GM12878 (cell line): ENCODE data around the gene ARID5B. TPM values are rescaled to one million over a fixed set of nuclear protein-coding genes. Genes with fewer than 3 reads are reported as not detected.

Experiments used
- ATAC-seq: fragments of 200-7000 bp; cut with Tn5 transposase; 3 replicates; pipeline ENCODE4 v1.9.1; 2020; ENCODE audit warnings: mild to moderate bottlenecking, moderate library complexity
- BruUV-seq: library from RNA; stranded (reverse); fragments of 400-500 nt; replicated peaks from 2 replicates; lab custom pipeline; 2021; lab: Mats Ljungman, UMichigan
- CTCF ChIA-PET: fragments of 300-600 bp; sonication (Branson Sonifier 250); formaldehyde crosslinking; extraction: SDS; loops from one replicate; lab custom pipeline; 2021; ENCODE audit warnings: inconsistent platforms; lab: Yijun Ruan, JAX
- POLR2A ChIA-PET: fragments of 350-600 bp; formaldehyde crosslinking; extraction: SDS; loops from one replicate; lab custom pipeline; 2021; ENCODE audit warnings: inconsistent platforms; lab: Charles Lee
- RAD21 ChIA-PET: fragments of 300-600 bp; sonication (Branson Sonifier 250); formaldehyde crosslinking; loops from one replicate; lab custom pipeline; 2023; ENCODE audit warnings: antibody characterized with exemption; ENCODE audit not compliant: unreplicated experiment; lab: Charles Lee
- SMC1A ChIA-PET: fragments of 300-600 bp; sonication (Branson Sonifier 250); formaldehyde crosslinking; loops from one replicate; lab custom pipeline; 2023; ENCODE audit not compliant: unreplicated experiment, uncharacterized antibody; lab: Charles Lee
- DNase-seq: peaks from one replicate; pipeline ENCODE4 v3.0.0-alpha.2; 2011; ENCODE audit warnings: low read depth, low spot score
- FAIRE-seq: peaks from 3 replicates; lab custom pipeline; 2011; peaks lifted over from hg19 to GRCh38; lab: Jason Lieb, UNC
- H2AFZ ChIP-seq: 2 replicates; pipeline ENCODE4 v1.6.0; 2011; ENCODE audit warnings: low read depth, low read length, control low read depth; ENCODE audit not compliant: control insufficient read depth
- H3K27ac ChIP-seq: 2 replicates; pipeline ENCODE4 v1.5.1; 2011; ENCODE audit warnings: control low read depth; ENCODE audit not compliant: control insufficient read depth, insufficient read depth
- H3K27me3 ChIP-seq, 2 experiments: replicated peaks in 1 of 2; 2 replicates each; pipeline versions ENCODE4 v1.6.0 to v1.6.1; 2011; ENCODE audit warnings: low read length in 1 of 2; ENCODE audit not compliant: control insufficient read depth in 2 of 2, insufficient read depth in 2 of 2
- H3K36me3 ChIP-seq, 2 experiments: 2 replicates each; pipeline ENCODE4 v1.5.1; 2011; ENCODE audit warnings: low read length in 1 of 2; ENCODE audit not compliant: control insufficient read depth in 2 of 2, insufficient read depth in 2 of 2
- H3K4me1 ChIP-seq: 2 replicates; pipeline ENCODE4 v1.6.1; 2011; ENCODE audit warnings: mild to moderate bottlenecking, low read length, moderate library complexity, mixed read lengths; ENCODE audit not compliant: control insufficient read depth, insufficient read depth
- H3K4me2 ChIP-seq: 2 replicates; pipeline ENCODE4 v1.6.0; 2011; ENCODE audit warnings: control low read depth; ENCODE audit not compliant: control insufficient read depth, insufficient read depth
- H3K4me3 ChIP-seq: fragments of 200-600 bp; sonication (generic); 2 replicates; pipeline ENCODE4 v1.5.1; 2016
- H3K79me2 ChIP-seq: 2 replicates; pipeline ENCODE4 v1.6.0; 2011; ENCODE audit warnings: low read length; ENCODE audit not compliant: control insufficient read depth, insufficient read depth
- H3K9ac ChIP-seq: 2 replicates; pipeline ENCODE4 v1.8.0; 2011; ENCODE audit warnings: low read length, control low read depth, mixed read lengths; ENCODE audit not compliant: control insufficient read depth, insufficient read depth
- H3K9me3 ChIP-seq: replicated peaks from 3 replicates; pipeline ENCODE4 v1.5.1; 2011; ENCODE audit warnings: mild to moderate bottlenecking, low read length; ENCODE audit not compliant: control insufficient read depth, insufficient read depth
- H4K20me1 ChIP-seq: 2 replicates; pipeline ENCODE4 v1.6.0; 2011; ENCODE audit not compliant: control insufficient read depth, insufficient read depth
- ASH2L ChIP-seq: fragments of 300-600, 200-600 bp; sonication (generic); IDR thresholded peaks from 2 replicates; pipeline ENCODE4 v1.6.1; 2017; ENCODE audit warnings: low read depth, mild to moderate bottlenecking, borderline replicate concordance
- BCL3 ChIP-seq: IDR thresholded peaks from 2 replicates; pipeline ENCODE4 v1.6.1; 2011; ENCODE audit warnings: borderline replicate concordance, low read depth, mild to moderate bottlenecking, moderate library complexity, low read length; ENCODE audit not compliant: insufficient read depth, poor library complexity, severe bottlenecking
- HCFC1 ChIP-seq: fragments of 150-350 bp; IDR thresholded peaks from 2 replicates; pipeline ENCODE4 v1.6.1; 2014; ENCODE audit warnings: low read length
- NRF1 ChIP-seq: conservative IDR thresholded peaks from 2 replicates; pipeline ENCODE4 v1.6.1; 2011; ENCODE audit warnings: mild to moderate bottlenecking, low read depth, low read length, improper control_type of control experiment
- POU2F2 ChIP-seq: IDR thresholded peaks from 3 replicates; pipeline ENCODE4 v1.6.1; 2011; ENCODE audit warnings: low read depth, mild to moderate bottlenecking, low read length, borderline replicate concordance
- SIX5 ChIP-seq: IDR thresholded peaks from 2 replicates; pipeline ENCODE4 v1.6.1; 2011; ENCODE audit warnings: mild to moderate bottlenecking, low read depth, low read length, moderate library complexity; ENCODE audit not compliant: severe bottlenecking
- ZBTB4 ChIP-seq: fragments of 450-650 bp; formaldehyde crosslinking; IDR thresholded peaks from 2 replicates; pipeline ENCODE4 v1.4.0; 2022; ENCODE audit warnings: mild to moderate bottlenecking, moderate library complexity
- WGBS: methylation state at CpG from one replicate; pipeline ENCODE4 v1.1.6; 2016; ENCODE audit warnings: low lambda C conversion rate; ENCODE audit not compliant: insufficient replicate concordance, insufficient coverage; ENCODE audit errors: missing lambda C conversion rate; 5-methylcytosine and 5-hydroxymethylcytosine counted together
- in situ Hi-C: fragments of 300-500 bp; cut with MboI; formaldehyde crosslinking; loops from 9 replicates; pipeline ENCODE4 v1.14.3; 2018; ENCODE audit warnings: mixed read lengths
- intact Hi-C: fragments of 100-400 bp; cut with micrococcal nuclease; formaldehyde crosslinking; loops from one replicate; pipeline ENCODE4 v1.14.2; 2022; ENCODE audit not compliant: unreplicated experiment
- polyA plus RNA-seq, 11 experiments: library from polyadenylated mRNA; depleted of rRNA in 4 of 11; unstranded in 6 of 11; stranded (reverse) in 5 of 11; fragments of >200 nt; fragmentation: Nextera tagmentation in 4 of 11; fragmentation: Illumina TruSeq in 1 of 11; extraction: Ambion mirVana in 4 of 11; extraction: Trizol in 1 of 11; gene quantifications; 1 replicate in 1 of 11; 2 replicates in 10 of 11; pipeline versions ENCODE4 v1.2.1 to v1.2.3, GENCODE V29; 2011 to 2016; ENCODE audit warnings: inconsistent platforms in 2 of 11, missing spikeins in 2 of 11, low read depth in 1 of 11
- total RNA-seq, 4 experiments: library from RNA; depleted of rRNA in 3 of 4; stranded (reverse); fragments of >200 nt in 3 of 4; fragmentation: Illumina TruSeq in 1 of 4; extraction: Trizol in 1 of 4; gene quantifications; 2 replicates each; pipeline versions ENCODE4 v1.2.1 to v1.2.3, GENCODE V29; 2013 to 2021
- TF ChIP-seq, protein P1 (sequence below): IDR thresholded peaks from 2 replicates; pipeline ENCODE4 v1.6.1; 2011; ENCODE audit warnings: borderline replicate concordance, low read depth, mild to moderate bottlenecking, moderate library complexity, mixed read lengths, low read length; ENCODE audit not compliant: insufficient read depth; ENCODE audit errors: extremely low read length

The ARID5B gene
- total and polyA plus RNA-seq, 10 of the 15 experiments (the other 5 are each of a cell fraction or from before 2014, with no cell fraction given), result 2.7 to 8.5 (median 6.1) TPM

DNA sequence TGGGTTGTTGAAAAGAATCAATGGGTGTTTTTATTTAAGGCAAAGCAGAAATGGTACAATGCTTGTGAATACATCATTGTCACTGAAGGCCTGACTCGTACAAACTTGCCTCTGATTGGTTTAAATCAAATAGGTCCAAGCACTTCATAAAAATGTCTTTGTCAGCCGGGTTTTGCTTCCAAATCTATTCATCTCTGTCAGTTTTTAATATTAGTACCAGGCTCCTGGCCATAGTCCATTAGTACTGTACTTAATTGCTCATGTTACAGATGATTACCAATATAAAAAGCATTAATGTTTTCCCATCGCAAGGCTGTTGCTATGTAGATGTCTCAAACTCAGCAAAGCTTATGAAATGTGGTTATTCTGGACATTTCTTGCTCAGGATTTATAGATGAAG lies 171.9 kb downstream of the ARID5B start:
- H3K4me3 ChIP-seq, result no peak overlapping the region
- H3K9ac ChIP-seq, result no peak overlapping the region
- no peaks in the 10 kb centered on the region for H3K27me3 ChIP-seq
- POLR2A ChIA-PET, result no interaction called here
- no peak overlapping the region for H3K27ac ChIP-seq
- H3K79me2 ChIP-seq, result no peaks in the 10 kb centered on the region
- no peak overlapping the region for H2AFZ ChIP-seq
- no peak overlapping the region for H3K4me2 ChIP-seq
- no peaks in the 10 kb centered on the region for H4K20me1 ChIP-seq
- in situ Hi-C loops (no loop called here), intact Hi-C loops (no loop called here)
- DNase-seq, result no peak
- CTCF ChIA-PET, result interaction anchor here (0.8 to 2.5 kb wide), 3 partner anchors 34 to 85 kb away, joined by 3 to 9 read pairs (median 6); no protein-coding TSS in a partner anchor
- TF ChIP-seq POU2F2 (no peak), BCL3 (peak; percentile 42)
- no TSS peak for BruUV-seq
- peaks cover 3% of the 10 kb centered on the region; the same call in 1 of the 2 replicates for H3K4me1 ChIP-seq
- no peak for FAIRE-seq
- no peak for ATAC-seq
- 90% methylated on average over 3 of the region's 3 CpGs for WGBS
- peaks cover 0 to 35% of the 10 kb centered on the region in 2 experiments; a peak in 3 of 4 replicates for H3K36me3 ChIP-seq
- SMC1A ChIA-PET, result interaction anchor here (0.7 kb wide), 1 partner anchor 10 kb away, joined by 3 read pairs; no protein-coding TSS in a partner anchor
- no peaks in the 10 kb centered on the region for H3K9me3 ChIP-seq
- RAD21 ChIA-PET, result no interaction called here

DNA sequence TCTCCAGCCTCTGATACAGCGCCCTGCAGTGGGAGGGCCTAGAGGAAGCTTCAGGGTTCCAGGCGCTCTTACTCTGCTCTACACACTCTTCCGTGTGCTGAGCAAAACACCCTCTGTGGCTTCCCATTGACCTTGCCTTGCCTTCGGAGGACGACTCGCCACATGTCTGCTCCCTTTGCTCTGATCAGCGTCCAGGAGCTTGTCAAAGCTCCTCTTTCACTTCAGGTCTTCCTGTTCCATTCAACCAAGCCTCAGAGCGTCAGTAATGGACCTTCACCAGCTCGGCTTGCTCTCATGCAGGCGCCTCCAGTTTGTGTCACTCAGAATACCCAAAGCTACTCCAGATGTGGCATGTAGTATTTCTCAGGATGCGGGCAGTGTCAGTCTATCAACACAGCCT lies 173.9 kb downstream of the ARID5B start:
- ChIA-PET CTCF (interaction anchor here (1.2 kb wide), 1 partner anchor 170 kb away, joined by 4 read pairs; no protein-coding TSS in a partner anchor), RAD21 (no interaction called here), POLR2A (no interaction called here), SMC1A (interaction anchor here (1.3 to 2.2 kb wide), 2 partner anchors 25 to 37 kb away, joined by 4 to 6 read pairs; no protein-coding TSS in a partner anchor)
- ATAC-seq, result no peak
- in situ Hi-C loops, result no loop called here
- Histone ChIP-seq H3K36me3 (peaks cover 0 to 23% of the 10 kb centered on the region in 2 experiments; a peak in 3 of 4 replicates), H3K4me1 (peaks cover 19% of the 10 kb centered on the region), H3K27ac (no peak overlapping the region), H3K4me3 (no peak overlapping the region), H2AFZ (no peak overlapping the region), H3K4me2 (no peak overlapping the region), H3K9me3 (no peaks in the 10 kb centered on the region), H4K20me1 (no peaks in the 10 kb centered on the region), H3K27me3 (no peaks in the 10 kb centered on the region), H3K9ac (no peak overlapping the region), H3K79me2 (peaks cover 5% of the 10 kb centered on the region; the same call in 1 of the 2 replicates)
- FAIRE-seq, result no peak
- DNase-seq, result no peak
- 90% methylated on average over 11 of the region's 11 CpGs for WGBS
- intact Hi-C loops, result no loop called here
- no TSS peak for BruUV-seq
- TF ChIP-seq NRF1 (no peak), ASH2L (no peak), ZBTB4 (CRISPR knock-in tag) (no peak), SIX5 (no peak), HCFC1 (no peak)
- TF ChIP-seq, protein P1, sequence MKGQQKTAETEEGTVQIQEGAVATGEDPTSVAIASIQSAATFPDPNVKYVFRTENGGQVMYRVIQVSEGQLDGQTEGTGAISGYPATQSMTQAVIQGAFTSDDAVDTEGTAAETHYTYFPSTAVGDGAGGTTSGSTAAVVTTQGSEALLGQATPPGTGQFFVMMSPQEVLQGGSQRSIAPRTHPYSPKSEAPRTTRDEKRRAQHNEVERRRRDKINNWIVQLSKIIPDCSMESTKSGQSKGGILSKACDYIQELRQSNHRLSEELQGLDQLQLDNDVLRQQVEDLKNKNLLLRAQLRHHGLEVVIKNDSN, result no peak
